Skeletal muscle cell (primary cell): ENCODE results near the gene PVALB.
A peak's percentile ranks its signal among the peaks of the same experiment; 100 is the strongest.

Experiments used
- DNase-seq: peaks from one replicate; pipeline ENCODE4 v3.0.0-alpha.2; 2010; ENCODE audit warnings: low read depth
- H3K4me3 ChIP-seq: 2 replicates; pipeline ENCODE4 v1.5.1; 2011; ENCODE audit warnings: low read depth, mild to moderate bottlenecking, control low read depth, low read length, moderate library complexity

PVALB gene

DNA sequence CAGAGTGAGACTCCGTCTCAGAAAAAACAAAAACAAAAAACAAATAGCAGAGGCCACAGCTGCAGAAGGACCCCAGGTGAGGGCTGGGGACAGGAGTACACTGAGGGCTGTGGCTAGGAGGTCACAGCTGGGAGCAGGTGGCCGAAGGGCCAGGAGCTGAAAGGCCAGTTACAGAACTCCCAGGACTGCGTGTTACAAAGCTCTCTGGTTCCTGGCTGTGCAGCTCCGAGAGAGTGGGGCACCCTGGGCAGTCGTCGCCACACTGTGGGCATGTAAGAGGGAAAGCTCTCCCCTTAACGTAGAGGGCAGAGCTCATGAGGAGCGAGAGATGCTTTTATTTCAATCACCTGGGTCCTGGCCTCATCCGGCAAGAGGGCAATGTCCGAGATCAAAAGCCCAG, 33.8 kb upstream of the PVALB start:
- no peak for DNase-seq
- H3K4me3 ChIP-seq, result no peak overlapping the region

DNA sequence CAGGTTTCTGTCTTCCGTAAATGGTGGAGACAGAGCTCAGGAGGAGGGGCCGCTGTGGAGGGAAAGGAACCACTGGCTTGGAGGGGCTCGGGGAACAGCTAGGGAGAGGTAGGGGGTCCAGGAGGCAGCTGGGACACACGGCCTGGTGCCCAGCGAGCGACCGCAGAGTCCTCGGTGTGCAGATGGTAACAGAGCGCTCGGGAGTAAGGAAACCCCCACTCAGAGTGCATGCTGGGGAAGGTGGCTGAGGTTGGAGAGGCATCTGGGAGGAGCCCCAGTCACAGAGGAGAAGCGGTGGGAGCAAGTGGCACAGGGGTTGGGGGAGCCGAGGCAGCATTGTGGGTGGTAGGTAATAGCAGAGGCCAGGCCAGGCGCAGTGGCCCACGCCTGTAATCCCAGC, 33.2 kb upstream of the PVALB start:
- no peak for DNase-seq

GRCh38 chr22:36846949-36847348, 30.1 kb upstream of the PVALB start:
- DNase-seq, result no peak
- H3K4me3 ChIP-seq, result no peak overlapping the region

More for the DNA sequence above, 33.2 kb upstream of the PVALB start:
- no peak overlapping the region for H3K4me3 ChIP-seq

GRCh38 chr22:36846271-36846670, 29.4 kb upstream of the PVALB start:
- no peak overlapping the region for H3K4me3 ChIP-seq
- no peak for DNase-seq

DNA sequence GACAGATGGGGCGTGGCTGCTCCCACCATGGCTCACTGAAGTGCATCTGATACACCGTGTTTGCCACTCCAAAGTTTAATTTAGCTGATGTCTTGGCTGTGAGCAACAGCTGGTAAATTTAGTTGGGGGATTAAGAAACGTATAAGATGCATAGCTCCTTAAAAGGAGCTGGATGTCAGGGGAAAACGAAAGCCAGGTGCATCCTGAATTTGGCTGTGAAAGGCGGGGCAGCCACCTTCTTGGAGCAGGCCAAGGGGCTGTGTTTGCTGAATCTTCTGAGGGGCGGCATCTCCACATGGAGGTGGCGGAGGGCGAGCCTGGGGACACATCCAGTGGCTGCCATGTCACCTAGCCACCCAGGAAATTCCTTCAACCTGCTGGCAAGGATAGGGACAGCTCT, 23.3 kb upstream of the PVALB start:
- DNase-seq, result no peak
- no peak overlapping the region for H3K4me3 ChIP-seq

- H3K4me3 ChIP-seq, result no peak overlapping the region
- no peak for DNase-seq
Measured at GRCh38 chr22:36839356-36840073, 22.7 kb upstream of the PVALB start.

GRCh38 chr22:36838119-36839030, 21.5 kb upstream of the PVALB start:
- no peak overlapping the region for H3K4me3 ChIP-seq
- no peak for DNase-seq

DNA sequence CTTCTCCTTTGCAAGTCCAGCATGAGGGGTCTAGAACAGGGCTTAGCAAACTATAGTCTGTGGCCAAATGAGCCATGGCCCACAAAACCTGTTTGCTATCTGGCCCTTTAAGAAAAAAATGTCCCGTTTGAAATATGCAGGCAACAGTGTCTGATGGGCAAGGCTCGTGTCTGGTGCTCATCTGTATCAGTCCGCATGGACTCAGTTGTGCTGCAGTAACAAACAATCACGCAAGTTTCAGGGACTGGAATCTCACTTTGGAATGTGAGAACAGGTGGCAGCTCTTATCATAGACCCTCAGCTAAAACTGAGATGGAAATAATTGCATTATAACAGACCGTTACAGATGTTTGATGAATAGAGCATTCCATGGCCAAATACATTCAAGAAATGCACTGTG, 19.1 kb upstream of the PVALB start:
- no peak overlapping the region for H3K4me3 ChIP-seq
- DNase-seq, result no peak

DNA sequence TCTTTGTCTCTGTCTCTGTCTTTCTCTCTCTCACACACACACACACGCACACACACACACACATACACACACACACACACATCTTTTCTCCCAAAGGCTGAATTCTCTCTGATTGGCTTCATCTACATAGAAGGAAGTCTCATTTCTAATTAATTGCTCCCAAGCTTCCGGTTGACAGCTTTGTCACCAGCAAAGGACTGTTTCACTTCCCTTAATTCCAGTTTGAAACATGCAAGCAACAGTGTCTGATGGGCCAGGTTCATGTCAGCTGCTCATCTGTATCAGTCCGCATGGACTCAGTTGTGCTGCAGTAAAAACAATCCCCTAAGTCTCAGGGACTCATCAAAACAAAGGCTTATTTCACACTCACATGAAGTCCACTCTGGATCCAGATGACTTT, 16.2 kb upstream of the PVALB start:
- no peak overlapping the region for H3K4me3 ChIP-seq
- no peak for DNase-seq

DNA sequence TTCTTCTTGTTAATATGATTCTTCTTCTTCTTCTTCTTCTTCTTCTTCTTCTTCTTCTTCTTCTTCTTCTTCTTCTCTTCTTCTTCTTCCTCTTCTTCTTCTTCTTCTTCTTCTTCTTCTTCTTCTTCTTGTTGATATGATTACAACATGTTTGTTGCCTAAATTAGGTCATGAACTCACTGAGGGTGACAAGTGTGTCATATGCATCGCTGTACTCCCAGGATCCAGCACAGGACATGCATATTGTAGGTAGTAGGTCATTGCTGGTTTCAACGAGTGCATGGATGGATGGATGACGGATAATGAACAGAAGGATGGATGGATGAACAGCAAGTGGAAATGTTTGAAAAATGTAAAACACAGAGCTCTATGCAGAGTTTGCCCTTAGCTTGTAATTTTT, 14.9 kb upstream of the PVALB start:
- no peak for DNase-seq
- H3K4me3 ChIP-seq, result no peak overlapping the region

DNA sequence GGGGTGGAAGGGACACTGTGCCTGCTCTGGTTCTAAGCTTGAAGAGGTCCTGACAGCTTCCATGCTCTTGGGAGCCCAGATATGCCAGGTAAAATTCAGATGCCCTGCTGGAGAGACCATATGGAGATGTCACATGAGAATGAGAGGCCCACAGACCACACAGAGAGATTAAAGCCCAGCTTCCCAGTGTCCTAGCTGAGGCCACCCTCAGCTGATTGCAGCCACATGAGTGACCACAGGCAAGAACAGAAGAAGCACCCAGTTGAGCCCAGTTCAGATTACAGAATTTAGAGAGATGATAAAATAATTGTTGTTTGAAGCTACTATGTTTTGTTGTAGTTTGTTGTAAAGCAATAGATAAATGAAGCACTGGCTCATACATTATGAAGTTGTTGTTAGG, 14.4 kb upstream of the PVALB start:
- DNase-seq, result no peak
- no peak overlapping the region for H3K4me3 ChIP-seq

- DNase-seq, result no peak
Measured at GRCh38 chr22:36830601-36831000, 13.8 kb upstream of the PVALB start.

GRCh38 chr22:36829370-36830002, 12.7 kb upstream of the PVALB start:
- H3K4me3 ChIP-seq, result no peak overlapping the region
- no peak for DNase-seq

More at GRCh38 chr22:36830601-36831000, 13.8 kb upstream of the PVALB start:
- H3K4me3 ChIP-seq, result no peak overlapping the region

GRCh38 chr22:36828815-36829214, 12.0 kb upstream of the PVALB start:
- DNase-seq, result no peak
- H3K4me3 ChIP-seq, result no peak overlapping the region

DNA sequence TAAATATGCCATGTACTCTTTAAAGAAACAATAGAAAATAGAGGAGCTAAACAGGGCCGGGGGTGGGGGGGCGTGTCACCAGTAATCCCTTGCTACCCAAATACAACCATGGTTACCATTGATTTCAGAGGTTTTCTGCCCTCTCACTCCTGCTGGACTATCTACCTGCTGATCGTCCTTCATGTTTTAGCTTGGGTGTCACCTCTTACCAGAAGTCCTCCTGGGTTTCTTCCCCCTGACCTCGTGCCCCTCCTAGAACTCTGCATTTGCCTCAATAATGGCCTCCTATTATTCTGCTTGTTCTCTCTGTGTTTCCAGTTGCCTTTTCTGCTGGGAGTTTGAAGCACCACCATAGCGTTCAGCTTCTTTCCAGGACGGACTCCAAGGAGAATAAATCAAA, 9.4 kb upstream of the PVALB start:
- no peak for DNase-seq
- no peak overlapping the region for H3K4me3 ChIP-seq

DNA sequence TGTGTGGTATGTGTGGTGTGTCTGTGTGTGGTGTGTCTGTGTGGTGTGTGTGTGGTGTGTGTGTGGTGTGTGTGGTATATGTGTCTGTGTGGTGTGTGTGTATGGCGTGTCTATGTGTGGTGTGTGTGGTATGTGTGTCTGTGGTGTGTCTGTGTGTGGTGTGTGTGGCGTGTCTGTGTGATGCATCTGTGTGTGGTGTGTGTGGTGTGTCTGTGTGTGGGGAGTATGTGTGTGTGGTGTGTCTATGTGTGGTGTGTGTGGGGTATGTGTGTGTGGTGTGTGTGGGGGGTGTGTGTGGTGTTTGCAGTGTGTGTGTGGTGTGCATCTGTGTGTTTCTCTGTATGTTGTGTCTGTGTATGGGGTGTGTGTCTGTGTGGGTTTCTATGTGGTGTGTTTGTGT, 7.8 kb upstream of the PVALB start:
- no peak overlapping the region for H3K4me3 ChIP-seq
- DNase-seq, result no peak

DNA sequence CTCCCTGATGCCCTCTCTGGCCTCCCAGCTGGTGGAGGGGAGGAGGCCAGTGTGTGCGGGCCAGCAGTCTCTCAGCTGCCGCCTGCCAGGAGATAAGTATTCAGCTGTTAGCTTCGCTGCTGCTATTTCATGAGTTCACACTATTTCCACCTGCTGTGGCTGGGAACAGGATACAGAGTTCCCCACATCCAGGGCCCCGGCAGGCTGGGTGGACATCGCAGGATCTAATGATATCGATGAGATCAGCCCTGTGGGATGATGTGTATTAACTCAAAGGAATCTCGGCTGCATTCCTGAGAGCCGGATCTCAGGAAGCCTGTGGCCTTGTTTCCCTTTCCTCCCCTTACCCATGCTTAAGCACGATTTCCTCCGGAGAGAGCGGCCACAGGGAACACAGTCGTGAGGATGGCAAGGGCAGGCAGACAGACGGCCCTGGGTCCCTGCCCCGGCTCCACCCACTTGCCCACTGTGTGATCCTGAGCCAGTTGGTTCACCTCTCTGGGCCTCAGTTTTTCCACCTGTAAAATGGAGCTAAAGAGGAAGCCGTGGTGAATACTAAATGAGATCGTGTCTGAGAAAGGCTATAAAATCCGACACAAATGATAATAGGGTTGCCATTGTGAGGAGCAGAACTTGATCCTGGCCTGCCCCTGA, 6.5 kb upstream of the PVALB start:
- peak; percentile 22 for DNase-seq

GRCh38 chr22:36822581-36822980, 5.7 kb upstream of the PVALB start:
- H3K4me3 ChIP-seq, result no peak overlapping the region
- DNase-seq, result no peak

More for the DNA sequence above, 6.5 kb upstream of the PVALB start:
- no peak overlapping the region for H3K4me3 ChIP-seq

GRCh38 chr22:36819112-36819511, 2.3 kb upstream of the PVALB start:
- DNase-seq, result no peak

More at GRCh38 chr22:36819112-36819511, 2.3 kb upstream of the PVALB start:
- no peak overlapping the region for H3K4me3 ChIP-seq
